Stimulated activated CD4-positive, alpha-beta T cell treated with anti-CD3 and anti-CD28 coated beads, Interleukin-15, amount 100 ng/mL, for 24 hours (primary cell): ENCODE measurements around the gene SIPA1L2.

ENCODE experiments used
- DNase-seq: peaks from one replicate; pipeline ENCODE4 v3.0.0-alpha.2; 2020

SIPA1L2 gene, protein sequence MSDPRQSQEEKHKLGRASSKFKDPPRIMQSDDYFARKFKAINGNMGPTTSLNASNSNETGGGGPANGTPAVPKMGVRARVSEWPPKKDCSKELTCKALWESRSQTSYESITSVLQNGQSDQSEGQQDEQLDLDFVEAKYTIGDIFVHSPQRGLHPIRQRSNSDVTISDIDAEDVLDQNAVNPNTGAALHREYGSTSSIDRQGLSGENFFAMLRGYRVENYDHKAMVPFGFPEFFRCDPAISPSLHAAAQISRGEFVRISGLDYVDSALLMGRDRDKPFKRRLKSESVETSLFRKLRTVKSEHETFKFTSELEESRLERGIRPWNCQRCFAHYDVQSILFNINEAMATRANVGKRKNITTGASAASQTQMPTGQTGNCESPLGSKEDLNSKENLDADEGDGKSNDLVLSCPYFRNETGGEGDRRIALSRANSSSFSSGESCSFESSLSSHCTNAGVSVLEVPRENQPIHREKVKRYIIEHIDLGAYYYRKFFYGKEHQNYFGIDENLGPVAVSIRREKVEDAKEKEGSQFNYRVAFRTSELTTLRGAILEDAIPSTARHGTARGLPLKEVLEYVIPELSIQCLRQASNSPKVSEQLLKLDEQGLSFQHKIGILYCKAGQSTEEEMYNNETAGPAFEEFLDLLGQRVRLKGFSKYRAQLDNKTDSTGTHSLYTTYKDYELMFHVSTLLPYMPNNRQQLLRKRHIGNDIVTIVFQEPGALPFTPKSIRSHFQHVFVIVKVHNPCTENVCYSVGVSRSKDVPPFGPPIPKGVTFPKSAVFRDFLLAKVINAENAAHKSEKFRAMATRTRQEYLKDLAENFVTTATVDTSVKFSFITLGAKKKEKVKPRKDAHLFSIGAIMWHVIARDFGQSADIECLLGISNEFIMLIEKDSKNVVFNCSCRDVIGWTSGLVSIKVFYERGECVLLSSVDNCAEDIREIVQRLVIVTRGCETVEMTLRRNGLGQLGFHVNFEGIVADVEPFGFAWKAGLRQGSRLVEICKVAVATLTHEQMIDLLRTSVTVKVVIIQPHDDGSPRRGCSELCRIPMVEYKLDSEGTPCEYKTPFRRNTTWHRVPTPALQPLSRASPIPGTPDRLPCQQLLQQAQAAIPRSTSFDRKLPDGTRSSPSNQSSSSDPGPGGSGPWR (N-terminal part only)

GRCh38 chr1:232630047-232630893, at the start of gene SIPA1L2:
Gene SIPA1L2, minus strand, starts transcription at chr1:232630133. Its CDS starts 114,794 bp downstream, at chr1:232515339.
- DNase-seq: peak; percentile 91

DNA sequence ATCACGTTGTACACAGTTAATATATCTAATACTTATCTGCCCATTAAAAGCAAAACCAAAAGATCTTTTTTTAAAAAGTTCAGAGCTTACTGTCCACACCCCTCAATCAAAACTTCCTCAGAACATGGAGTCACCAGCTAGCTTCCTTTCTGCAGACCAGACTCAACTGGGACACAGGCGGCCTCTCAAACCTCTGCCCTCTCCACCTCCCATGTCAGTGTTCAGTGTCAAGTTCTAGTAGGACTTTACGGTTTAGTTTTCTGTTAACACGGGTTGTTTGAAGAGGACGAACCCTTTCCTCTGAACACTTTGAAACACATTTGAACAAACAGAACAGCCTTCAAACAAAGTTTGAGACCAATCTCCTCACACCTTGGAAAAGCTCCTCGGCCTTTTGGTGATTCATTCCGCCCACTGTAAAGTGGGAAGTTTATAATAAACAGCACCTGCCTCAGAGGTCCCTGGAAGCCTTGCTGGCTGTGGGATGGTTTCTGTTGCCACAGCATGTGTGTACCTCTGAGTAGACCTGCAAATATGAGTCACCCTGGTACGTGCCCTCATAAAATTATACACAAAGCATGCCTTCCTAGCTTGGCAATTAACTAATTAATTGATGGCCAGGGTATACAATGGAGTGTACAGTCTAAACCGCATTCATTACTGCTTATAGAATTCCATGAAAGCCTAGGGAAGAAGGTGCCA, 48.4 kb upstream of the SIPA1L2 start:
- no peak for DNase-seq

- no peak for DNase-seq
These were observed 46.4 kb upstream of the SIPA1L2 start for GRCh38 chr1:232676307-232676706.

- no peak for DNase-seq
These were observed 46.0 kb upstream of the SIPA1L2 start for GRCh38 chr1:232675898-232676297.

- DNase-seq: no peak
These were observed 45.3 kb upstream of the SIPA1L2 start for GRCh38 chr1:232675260-232675659.

GRCh38 chr1:232673256-232673655, 43.3 kb upstream of the SIPA1L2 start:
- DNase-seq: no peak

DNA sequence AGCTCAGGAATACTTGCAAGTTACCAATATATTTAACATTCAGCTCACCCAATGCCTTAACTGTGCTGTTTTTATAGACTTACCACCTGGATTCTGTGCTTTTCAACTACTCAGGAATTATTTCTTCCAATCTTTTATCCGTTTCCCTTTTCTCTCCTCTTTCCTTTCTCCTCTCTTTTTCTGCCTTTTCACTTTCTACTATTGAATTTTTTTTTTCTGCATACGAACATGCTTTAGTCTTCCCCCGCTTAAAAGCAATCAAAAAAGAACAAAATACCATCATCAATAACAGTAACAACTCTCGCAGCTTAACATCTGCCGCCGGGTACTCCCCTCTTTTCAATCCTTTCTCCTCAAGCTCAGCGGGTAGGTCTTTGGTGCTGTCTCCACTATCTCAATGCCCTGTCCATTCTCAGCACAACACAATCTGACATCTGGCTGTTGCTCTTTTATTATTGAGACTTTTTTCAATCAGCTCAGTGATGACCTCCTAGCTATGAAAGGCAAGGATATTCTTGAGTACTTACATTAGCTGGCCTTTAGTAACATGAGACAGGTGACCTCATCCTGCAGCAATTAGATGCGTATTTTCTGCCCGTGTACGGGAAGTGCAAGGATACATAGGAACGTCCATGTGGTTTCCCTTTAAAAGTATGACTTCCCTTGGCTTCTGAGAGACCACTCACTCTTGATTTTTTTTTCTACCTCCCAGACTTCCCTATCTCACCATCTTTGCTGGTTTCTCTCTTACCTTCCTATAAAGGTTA, 40.2 kb upstream of the SIPA1L2 start:
- DNase-seq: no peak

GRCh38 chr1:232667778-232668165, 37.8 kb upstream of the SIPA1L2 start:
- DNase-seq: no peak

- DNase-seq: no peak
These were observed 37.3 kb upstream of the SIPA1L2 start for GRCh38 chr1:232667094-232667777.

- DNase-seq: no peak
These were observed 35.2 kb upstream of the SIPA1L2 start for GRCh38 chr1:232664844-232665777.

DNA sequence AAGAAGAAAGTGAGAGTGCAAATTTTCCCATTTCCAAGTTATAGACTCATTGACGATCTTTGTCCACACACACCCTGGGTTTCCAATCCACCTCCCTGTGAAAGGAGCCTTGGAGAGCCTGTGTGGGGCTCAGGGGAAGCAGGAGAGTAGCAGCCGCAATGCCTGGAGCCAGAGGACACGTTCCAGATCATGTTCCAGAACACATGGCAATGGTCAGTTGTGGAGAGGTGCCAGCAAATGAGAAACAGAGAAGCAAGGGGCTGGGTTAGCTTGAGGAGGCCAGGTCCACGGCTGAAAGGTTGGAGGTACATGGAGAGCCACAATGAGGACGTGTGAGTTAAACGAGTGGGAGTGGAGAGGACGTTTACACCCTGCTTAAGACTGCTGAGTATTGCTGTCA, 33.0 kb upstream of the SIPA1L2 start:
- DNase-seq: no peak

DNA sequence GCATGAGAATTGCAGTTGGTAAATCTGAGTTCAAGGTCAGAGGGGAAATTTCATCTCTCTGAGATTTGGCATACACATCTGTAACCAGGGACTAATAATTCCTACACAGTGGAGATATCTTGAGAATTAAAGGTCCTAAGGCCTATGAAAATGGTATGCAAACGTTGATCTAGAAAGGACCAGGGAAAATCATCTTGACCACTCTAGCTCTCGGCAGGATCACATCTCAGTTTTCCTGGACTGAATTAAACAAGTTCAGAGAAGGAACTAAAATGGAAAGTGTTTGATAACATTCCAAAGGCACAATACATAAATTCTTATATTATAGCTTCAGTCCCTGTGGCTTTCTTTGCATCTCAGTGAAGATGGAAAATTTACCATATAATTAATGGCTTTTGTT, 28.5 kb upstream of the SIPA1L2 start:
- no peak for DNase-seq

- no peak for DNase-seq
These were observed 27.6 kb upstream of the SIPA1L2 start for GRCh38 chr1:232657426-232658005.

- no peak for DNase-seq
These were observed 25.8 kb upstream of the SIPA1L2 start for GRCh38 chr1:232655746-232656085.

GRCh38 chr1:232655028-232655745, 25.3 kb upstream of the SIPA1L2 start:
- DNase-seq: no peak

GRCh38 chr1:232653789-232654188, 23.9 kb upstream of the SIPA1L2 start:
- DNase-seq: no peak

- no peak for DNase-seq
These were observed 20.9 kb upstream of the SIPA1L2 start for GRCh38 chr1:232650845-232651244.

DNA sequence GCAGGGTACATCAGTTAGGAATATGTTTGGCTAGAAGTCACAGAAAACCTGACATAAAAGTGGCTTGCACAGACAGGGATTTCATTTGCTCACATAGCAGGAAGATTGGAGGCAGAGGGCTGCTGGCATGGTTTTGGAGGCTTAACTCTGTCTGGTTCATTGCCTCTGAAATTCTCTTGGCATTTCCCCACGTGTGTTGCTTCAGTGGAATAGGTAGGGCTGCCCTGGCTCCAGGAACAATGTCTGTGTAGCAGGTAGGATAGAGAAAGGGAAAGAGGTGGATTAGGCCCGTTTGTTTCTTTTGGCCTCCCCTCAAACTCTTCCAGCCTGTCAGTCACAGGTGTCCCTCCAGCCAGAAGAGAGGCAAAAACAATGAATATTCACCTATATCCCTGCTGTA, 20.5 kb upstream of the SIPA1L2 start:
- no peak for DNase-seq
